Motor neuron (in vitro differentiated cells): ENCODE measurements around the gene MCM9. TPM values are rescaled to one million over a fixed set of nuclear protein-coding genes. Genes with fewer than 3 reads are reported as not detected.
"Not testable (repeated sequence)": the region's sequence is repeated elsewhere in the genome, so short reads cannot be mapped to it uniquely, and the experiment has no call there.

Experiments
- ATAC-seq, 8 experiments: fragments of 200-7000 bp; cut with Tn5 transposase; replicated peaks in 6 of 8; 2 replicates each; pipeline ENCODE4 v1.8.0; 2021; ENCODE audit warnings: mild to moderate bottlenecking in 8 of 8, moderate library complexity in 8 of 8
- H3K27ac ChIP-seq, 2 donors: fragments of 250-450 bp; sonication (Bioruptor Pico); 2 replicates each; pipeline ENCODE4 v1.9.0; 2021; ENCODE audit warnings: antibody characterized with exemption in 2 of 2, mild to moderate bottlenecking in 2 of 2, moderate library complexity in 1 of 2
- H3K4me1 ChIP-seq, 2 donors: fragments of 250-450 bp; sonication (Bioruptor Pico); replicated peaks in 1 of 2; 2 replicates each; pipeline ENCODE4 v1.6.1; 2021; ENCODE audit warnings: antibody characterized with exemption in 2 of 2, mild to moderate bottlenecking in 2 of 2, moderate library complexity in 1 of 2
- H3K4me3 ChIP-seq, 5 donors: fragments of 250-450 bp; sonication (Bioruptor Pico); 2 replicates each; pipeline ENCODE4 v1.9.0; 2021; ENCODE audit warnings: antibody characterized with exemption in 5 of 5, mild to moderate bottlenecking in 5 of 5, moderate library complexity in 4 of 5
- WGBS, 10 experiments: fragments of 450-650 bp; shearing (Covaris generic); methylation state at CpG; one replicate each; pipeline ENCODE4 v1.0.0; 2022; 5-methylcytosine and 5-hydroxymethylcytosine counted together
- in situ Hi-C, 9 experiments: fragments of 400-800 bp; cut with MboI; loops; one replicate each; pipeline ENCODE4 v1.15.0; 2021; ENCODE audit warnings: low sequenced_read_pairs in 9 of 9, low pct_unique_long_range_greater_than_20kb in 2 of 9; ENCODE audit not compliant: unreplicated experiment in 9 of 9
- total RNA-seq, 8 experiments: library from RNA; unstranded; fragments of 300-600 nt; gene quantifications; 2 replicates each; pipeline versions ENCODE4 v1.2.3 to v1.2.4, GENCODE V29; 2022

MCM9 gene
- total RNA-seq, 8 experiments from 2014 or later, result 6.5 to 21.4 (median 12.7) TPM

DNA sequence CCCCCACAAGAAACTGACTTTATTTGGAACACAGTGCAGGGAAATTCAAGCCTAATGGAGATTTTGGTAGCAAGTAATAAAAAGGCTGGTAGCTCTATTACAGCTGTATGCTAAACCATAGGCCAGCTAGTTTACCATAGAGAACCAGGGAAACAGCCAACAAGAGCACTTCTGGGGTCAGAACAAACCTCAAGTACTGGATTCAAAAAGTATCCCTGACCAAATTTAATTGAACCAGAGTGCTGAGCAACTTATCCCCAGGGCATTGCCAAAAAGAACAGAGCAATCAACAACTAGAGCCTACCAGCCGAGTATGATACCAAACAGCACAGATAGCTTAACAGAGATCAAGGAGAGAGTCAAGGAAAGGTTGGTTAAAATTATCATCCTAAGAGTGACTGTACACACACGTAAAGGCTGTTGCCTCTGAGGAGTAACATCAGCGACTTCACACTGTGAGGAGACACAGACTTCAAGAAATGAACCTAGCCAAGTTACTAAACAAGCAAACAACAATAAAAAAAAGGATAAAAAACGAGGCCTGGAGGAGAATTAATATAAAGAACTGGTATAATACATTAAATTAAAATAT, 52.5 kb downstream of the MCM9 start:
- no peak for ATAC-seq
- no peak overlapping the region for H3K27ac ChIP-seq
- in situ Hi-C loops, result no loop called here
- H3K4me1 ChIP-seq, result no peaks in the 10 kb centered on the region
- WGBS, 10 experiments, result 66 to 92% (median 81%) methylated on average over 2 to 4 of the region's 4 CpGs
- no peak overlapping the region for H3K4me3 ChIP-seq

DNA sequence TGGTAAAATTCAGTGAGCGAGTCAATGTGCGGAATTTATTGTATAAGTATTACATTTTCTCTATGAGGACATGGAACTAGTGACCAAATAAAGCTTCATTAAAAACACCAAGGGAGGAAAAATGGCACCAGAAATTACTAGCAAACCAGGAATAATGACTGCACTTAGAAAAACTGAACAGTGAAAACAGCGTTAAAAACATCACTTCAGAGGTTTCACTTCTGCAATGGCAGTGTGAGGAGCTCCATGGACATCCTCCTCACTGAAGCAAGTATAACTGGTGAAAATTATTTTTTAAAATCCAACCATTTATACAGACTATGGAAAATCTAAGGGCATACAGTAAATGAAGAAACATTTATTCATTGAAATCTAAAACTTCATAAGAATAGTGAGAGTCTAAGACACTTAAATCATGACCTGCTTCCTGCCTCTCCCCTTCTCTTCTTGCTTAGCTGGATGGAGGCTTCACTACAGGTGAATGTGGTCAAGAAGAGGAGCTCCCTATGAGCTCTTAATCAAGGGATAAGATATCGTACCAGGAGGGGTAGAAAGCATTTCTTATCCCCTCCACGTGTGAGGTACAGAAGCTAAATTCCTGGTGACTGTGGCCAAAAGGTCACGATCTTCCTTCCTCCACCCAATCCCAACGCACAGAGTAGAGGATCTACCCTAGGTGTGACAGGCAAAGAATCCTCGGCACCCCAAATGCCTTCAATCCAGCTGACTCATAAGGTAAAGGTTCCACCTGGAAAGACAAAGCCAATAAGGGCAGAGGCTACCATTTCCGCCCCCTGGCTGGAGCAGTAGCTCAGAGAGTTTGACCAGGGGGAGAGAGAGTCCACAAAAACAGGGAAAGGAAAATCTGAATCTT, 53.3 kb downstream of the MCM9 start:
- Histone ChIP-seq H3K27ac (no peak overlapping the region), H3K4me1 (no peaks in the 10 kb centered on the region), H3K4me3 (no peak overlapping the region)
- ATAC-seq, result no peak
- 85 to 100% (median 97%) methylated on average over 2 to 7 of the region's 9 CpGs; no CpG with 5 or more reads in 2 of the 10 experiments for WGBS, 10 experiments
- in situ Hi-C loops, result no loop called here

DNA sequence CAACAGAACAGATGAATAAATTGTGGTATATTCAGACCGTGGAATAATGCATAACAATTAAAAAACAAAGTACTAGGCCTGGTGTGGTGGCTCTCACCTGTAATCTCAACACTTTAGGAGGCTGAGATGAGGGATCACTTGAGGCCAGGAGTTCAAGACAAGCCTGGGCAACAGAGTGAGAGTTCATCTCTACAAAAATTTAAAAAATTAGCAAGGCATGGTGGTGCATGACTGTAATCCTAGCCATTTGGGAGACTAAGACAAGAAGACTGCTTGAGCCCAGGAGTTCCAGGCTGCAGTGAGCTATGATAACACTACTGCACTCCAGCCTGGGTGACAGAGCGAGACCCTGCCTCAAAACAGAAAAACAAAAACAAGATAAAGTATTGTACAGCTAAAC, 57.2 kb downstream of the MCM9 start:
- in situ Hi-C loops, result no loop called here
- Histone ChIP-seq H3K4me3 (no peak overlapping the region), H3K4me1 (no peaks in the 10 kb centered on the region), H3K27ac (no peak overlapping the region)
- WGBS, 10 experiments, result 40 to 100% (median 88%) methylated on average over 1 to 2 of the region's 2 CpGs; no CpG with 5 or more reads in 2 of the 10 experiments
- ATAC-seq, result no peak

DNA sequence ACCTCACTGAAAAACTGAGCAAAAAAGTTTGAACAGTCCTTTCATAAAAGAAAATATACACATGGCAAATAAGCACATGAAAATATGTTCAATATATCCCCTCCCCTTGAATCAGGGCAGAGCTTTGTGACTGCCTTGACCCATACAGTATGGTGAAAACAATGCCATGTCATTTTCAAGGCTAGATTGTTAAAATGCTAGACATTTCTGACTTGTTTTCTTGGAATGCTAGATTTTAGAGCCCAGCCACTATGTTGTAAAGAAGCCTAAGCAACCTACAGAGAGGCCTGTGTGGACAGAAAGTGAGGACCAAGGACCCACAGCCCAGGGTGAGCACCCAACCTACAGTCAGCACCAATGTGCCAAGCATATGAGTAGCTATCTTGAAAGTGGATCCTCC, 58.1 kb downstream of the MCM9 start:
- Histone ChIP-seq H3K27ac (no peak overlapping the region), H3K4me3 (no peak overlapping the region), H3K4me1 (no peaks in the 10 kb centered on the region)
- no peak for ATAC-seq
- in situ Hi-C loops, result no loop called here

- 86 to 100% (median 100%) methylated on average over 1 of the region's 1 CpG; no CpG with 5 or more reads in 2 of the 10 experiments for WGBS, 10 experiments
These were observed 58.8 kb downstream of the MCM9 start for GRCh38 chr6:118876198-118876597.

GRCh38 chr6:118875672-118876071, 59.3 kb downstream of the MCM9 start:
- no peak overlapping the region for H3K4me3 ChIP-seq
- ATAC-seq, result no peak
- no peak overlapping the region for H3K27ac ChIP-seq
- in situ Hi-C loops, result no loop called here
- H3K4me1 ChIP-seq, result no peaks in the 10 kb centered on the region
- WGBS, 10 experiments, result 77 to 100% (median 93%) methylated on average over 1 to 2 of the region's 2 CpGs; no CpG with 5 or more reads in 2 of the 10 experiments

More at GRCh38 chr6:118876198-118876597, 58.8 kb downstream of the MCM9 start:
- no peak for ATAC-seq
- Histone ChIP-seq H3K4me3 (no peak overlapping the region), H3K27ac (no peak overlapping the region), H3K4me1 (no peaks in the 10 kb centered on the region)
- in situ Hi-C loops, result no loop called here

DNA sequence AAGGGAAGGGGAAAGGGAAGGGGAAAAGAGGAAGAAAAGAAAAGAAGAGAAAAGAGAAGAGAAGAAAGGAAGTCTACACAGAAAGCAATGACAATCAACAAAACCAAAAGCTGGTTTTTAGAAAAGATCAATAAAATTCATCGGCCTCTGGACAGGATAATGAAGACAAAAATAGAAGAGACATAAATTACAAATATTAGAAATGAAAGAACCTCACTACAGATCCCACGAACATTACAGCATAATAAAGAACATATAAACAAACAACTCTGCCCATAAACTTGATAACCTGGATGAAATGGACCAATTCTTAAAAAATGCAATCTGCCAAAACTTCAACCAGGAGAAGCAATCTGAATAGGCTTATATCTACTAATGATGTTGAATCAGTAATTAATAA, 61.7 kb downstream of the MCM9 start:
- no peak for ATAC-seq
- no peaks in the 10 kb centered on the region for H3K4me1 ChIP-seq
- in situ Hi-C loops, result no loop called here
- no peak overlapping the region for H3K27ac ChIP-seq
- WGBS, 10 experiments, result 42 to 100% (median 91%) methylated on average over 1 to 2 of the region's 2 CpGs; no CpG with 5 or more reads in 1 of the 10 experiments
- H3K4me3 ChIP-seq, result no peak overlapping the region

DNA sequence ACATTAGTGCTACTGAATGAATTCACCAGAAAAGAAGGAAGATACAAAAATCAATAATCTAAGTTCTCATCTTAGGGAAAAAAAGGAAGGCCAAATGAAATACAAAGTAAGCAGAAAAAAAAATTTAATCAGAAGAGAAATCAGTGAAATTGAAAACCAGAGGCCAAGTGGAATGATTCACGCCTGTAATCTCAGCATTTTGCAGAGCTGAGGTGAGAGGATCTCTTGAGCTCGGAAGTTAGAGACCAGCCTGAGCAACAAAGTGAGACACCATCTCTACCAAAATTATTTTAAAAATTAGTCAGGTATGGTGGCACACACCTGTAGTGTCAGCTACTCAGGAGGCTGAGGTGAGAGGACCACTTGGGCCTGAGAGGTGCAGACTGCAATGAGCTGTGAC, 62.2 kb downstream of the MCM9 start:
- ATAC-seq, result no peak
- Histone ChIP-seq H3K4me1 (no peaks in the 10 kb centered on the region), H3K27ac (no peak overlapping the region), H3K4me3 (no peak overlapping the region)
- WGBS, 10 experiments, result 71 to 100% (median 91%) methylated on average over 1 to 2 of the region's 2 CpGs; no CpG with 5 or more reads in 2 of the 10 experiments
- in situ Hi-C loops, result no loop called here

DNA sequence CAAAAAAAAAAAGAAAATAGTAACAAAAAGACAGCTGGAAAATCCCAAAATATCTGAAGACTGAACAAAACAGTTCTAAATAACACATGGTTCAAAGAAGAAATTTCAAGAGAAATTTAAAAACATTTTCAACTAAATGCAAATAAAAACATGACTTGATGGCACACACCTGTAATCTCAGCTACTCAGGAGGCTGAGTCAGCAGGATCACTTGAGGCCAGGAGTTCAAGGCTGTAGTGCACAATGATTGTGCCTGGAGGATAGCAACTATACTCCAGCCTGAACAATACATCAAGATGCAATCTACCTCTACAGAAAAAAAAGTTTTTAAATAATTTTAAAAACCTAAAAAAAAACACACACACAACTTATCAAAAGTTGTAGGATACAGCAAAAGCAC, 62.6 kb downstream of the MCM9 start:
- in situ Hi-C loops, result no loop called here
- ATAC-seq, result no peak
- Histone ChIP-seq H3K4me1 (no peaks in the 10 kb centered on the region), H3K27ac (no peak overlapping the region), H3K4me3 (no peak overlapping the region)

DNA sequence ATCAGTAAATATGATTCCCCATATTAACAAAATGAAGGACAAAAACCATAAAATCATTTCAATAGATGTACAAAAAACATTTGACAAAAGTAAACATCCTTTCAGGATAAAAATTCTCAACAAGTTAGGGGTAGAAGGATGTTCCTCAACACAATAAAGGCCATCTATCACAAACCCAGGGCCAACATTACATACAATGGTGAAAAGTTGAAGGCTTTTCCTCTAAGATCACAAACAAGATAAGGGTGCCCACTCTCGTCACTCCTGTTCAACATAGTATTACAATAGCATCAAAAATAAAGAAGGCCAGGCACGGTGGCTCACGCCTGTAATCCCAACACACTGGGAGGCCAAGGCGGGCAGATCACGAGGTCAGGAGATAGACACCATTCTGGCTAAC, 63.6 kb downstream of the MCM9 start:
- Histone ChIP-seq H3K4me1 (no peaks in the 10 kb centered on the region), H3K27ac (no peak overlapping the region), H3K4me3 (no peak overlapping the region)
- WGBS, 10 experiments, result 87 to 100% (median 94%) methylated on average over 2 to 4 of the region's 5 CpGs; no CpG with 5 or more reads in 6 of the 10 experiments
- in situ Hi-C loops, result no loop called here
- no peak for ATAC-seq

- no peak for ATAC-seq
- 75 to 100% (median 98%) methylated on average over 1 to 2 of the region's 2 CpGs for WGBS, 10 experiments
- H3K4me1 ChIP-seq, result no peaks in the 10 kb centered on the region
- H3K4me3 ChIP-seq, result no peak overlapping the region
- in situ Hi-C loops, result no loop called here
- no peak overlapping the region for H3K27ac ChIP-seq
These were observed 64.9 kb downstream of the MCM9 start for GRCh38 chr6:118869894-118870589.

- ATAC-seq, result no peak
- 27 to 100% (median 92%) methylated on average over 1 to 2 of the region's 2 CpGs; no CpG with 5 or more reads in 2 of the 10 experiments for WGBS, 10 experiments
These were observed 65.6 kb downstream of the MCM9 start for GRCh38 chr6:118869350-118869749.

DNA sequence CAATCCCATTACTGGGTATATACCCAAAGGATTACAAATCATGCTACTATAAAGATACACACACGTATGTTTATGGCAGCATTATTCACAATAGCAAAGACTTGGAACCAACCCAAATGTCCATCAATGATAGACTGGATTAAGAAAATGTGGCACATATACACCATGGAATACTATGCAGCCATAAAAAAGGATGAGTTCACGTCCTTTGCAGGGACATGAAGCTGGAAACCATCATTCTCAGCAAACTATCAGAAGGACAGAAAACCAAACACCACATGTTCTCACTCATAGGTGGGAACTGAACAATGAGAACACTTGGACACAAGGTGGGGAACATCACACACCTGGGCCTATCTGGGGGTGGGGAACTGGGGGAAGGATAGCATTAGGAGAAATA, 66.1 kb downstream of the MCM9 start:
- in situ Hi-C loops, H3K27ac ChIP-seq, ATAC-seq, H3K4me1 ChIP-seq, H3K4me3 ChIP-seq: not testable (repeated sequence)
- WGBS, 10 experiments, result 60 to 100% (median 82%) methylated on average over 1 of the region's 2 CpGs; no CpG with 5 or more reads in 4 of the 10 experiments

More at GRCh38 chr6:118869350-118869749, 65.6 kb downstream of the MCM9 start:
- no peak overlapping the region for H3K4me3 ChIP-seq
- no peak overlapping the region for H3K27ac ChIP-seq
- in situ Hi-C loops, result no loop called here
- no peaks in the 10 kb centered on the region for H3K4me1 ChIP-seq
